Measurements from ENCODE around the gene TRIM42. TPM values are rescaled to one million over a fixed set of nuclear protein-coding genes. Genes with fewer than 3 reads are reported as not detected.

TRIM42 gene
- total RNA-seq, 4 donors from 2014 or later = not detected

- DNase-seq (ENCODE audit: low spot score in 2 of 2) = no peak
- Histone ChIP-seq H3K36me3 (no peaks in the 10 kb centered on the region), H3K9me3 (no peaks in the 10 kb centered on the region), H3K4me3 (no peak overlapping the region), H3K4me1 (peaks cover 3% of the 10 kb centered on the region), H3K27me3 (no peaks in the 10 kb centered on the region), H3K27ac (no peak overlapping the region)
- TF ChIP-seq POLR2A (IDR thresholded peaks at IDR 0.05) (no peak), POLR2AphosphoS5 (IDR thresholded peaks at IDR 0.05) (no peak), EP300 (IDR thresholded peaks at IDR 0.05) (no peak), CTCF (IDR thresholded peaks at IDR 0.05) (no peak)
- 95% methylated on average over 4 of the region's 4 CpGs for WGBS
Measured at GRCh38 chr3:140702281-140702680, 24.4 kb downstream of the TRIM42 start.

- Histone ChIP-seq H3K9me3 (no peaks in the 10 kb centered on the region), H3K4me3 (no peak overlapping the region), H3K36me3 (no peaks in the 10 kb centered on the region), H3K4me1 (peaks cover 3% of the 10 kb centered on the region), H3K27me3 (no peaks in the 10 kb centered on the region), H3K27ac (no peak overlapping the region)
- TF ChIP-seq CTCF (IDR thresholded peaks at IDR 0.05) = no peak
- TF ChIP-seq POLR2A (IDR thresholded peaks at IDR 0.05) = no peak
- no peak for TF ChIP-seq EP300 (IDR thresholded peaks at IDR 0.05)
- no peak for TF ChIP-seq POLR2AphosphoS5 (IDR thresholded peaks at IDR 0.05)
- 63% methylated on average over 1 of the region's 1 CpG for WGBS
- no peak for DNase-seq (ENCODE audit: low spot score in 2 of 2)
Measured at GRCh38 chr3:140703496-140703895, 25.6 kb downstream of the TRIM42 start.

GRCh38 chr3:140704733-140705132, 26.9 kb downstream of the TRIM42 start:
- DNase-seq (ENCODE audit: low spot score in 2 of 2) = no peak
- Histone ChIP-seq H3K9me3 (no peaks in the 10 kb centered on the region), H3K4me1 (peaks cover 3% of the 10 kb centered on the region), H3K27me3 (no peaks in the 10 kb centered on the region), H3K36me3 (no peaks in the 10 kb centered on the region), H3K4me3 (no peak overlapping the region), H3K27ac (no peak overlapping the region)
- 71% methylated on average over 1 of the region's 1 CpG for WGBS
- no peak for TF ChIP-seq EP300 (IDR thresholded peaks at IDR 0.05)
- TF ChIP-seq POLR2A (IDR thresholded peaks at IDR 0.05) = no peak
- TF ChIP-seq POLR2AphosphoS5 (IDR thresholded peaks at IDR 0.05) = no peak
- no peak for TF ChIP-seq CTCF (IDR thresholded peaks at IDR 0.05)

GRCh38 chr3:140705954-140706353, 28.1 kb downstream of the TRIM42 start:
- Histone ChIP-seq H3K27ac (peak overlapping the region; percentile 22), H3K4me3 (no peak overlapping the region), H3K36me3 (no peaks in the 10 kb centered on the region), H3K9me3 (no peaks in the 10 kb centered on the region), H3K27me3 (no peaks in the 10 kb centered on the region), H3K4me1 (peaks cover 3% of the 10 kb centered on the region)
- DNase-seq (ENCODE audit: low spot score in 2 of 2) = no peak
- TF ChIP-seq POLR2AphosphoS5 (IDR thresholded peaks at IDR 0.05) = no peak
- no peak for TF ChIP-seq POLR2A (IDR thresholded peaks at IDR 0.05)
- TF ChIP-seq CTCF (IDR thresholded peaks at IDR 0.05) = no peak
- no peak for TF ChIP-seq EP300 (IDR thresholded peaks at IDR 0.05)

GRCh38 chr3:140706360-140706759, 28.5 kb downstream of the TRIM42 start:
- Histone ChIP-seq H3K4me1 (peaks cover 3% of the 10 kb centered on the region), H3K27me3 (no peaks in the 10 kb centered on the region), H3K27ac (peak overlapping the region; percentile 32), H3K36me3 (no peaks in the 10 kb centered on the region), H3K4me3 (no peak overlapping the region), H3K9me3 (no peaks in the 10 kb centered on the region)
- DNase-seq (ENCODE audit: low spot score in 2 of 2) = no peak
- no peak for TF ChIP-seq POLR2A (IDR thresholded peaks at IDR 0.05)
- no peak for TF ChIP-seq EP300 (IDR thresholded peaks at IDR 0.05)
- no peak for TF ChIP-seq CTCF (IDR thresholded peaks at IDR 0.05)
- no peak for TF ChIP-seq POLR2AphosphoS5 (IDR thresholded peaks at IDR 0.05)

All from suprapubic skin (tissue), 4 donors.